ENCODE data around the gene PDK2.

The PDK2 gene

DNA sequence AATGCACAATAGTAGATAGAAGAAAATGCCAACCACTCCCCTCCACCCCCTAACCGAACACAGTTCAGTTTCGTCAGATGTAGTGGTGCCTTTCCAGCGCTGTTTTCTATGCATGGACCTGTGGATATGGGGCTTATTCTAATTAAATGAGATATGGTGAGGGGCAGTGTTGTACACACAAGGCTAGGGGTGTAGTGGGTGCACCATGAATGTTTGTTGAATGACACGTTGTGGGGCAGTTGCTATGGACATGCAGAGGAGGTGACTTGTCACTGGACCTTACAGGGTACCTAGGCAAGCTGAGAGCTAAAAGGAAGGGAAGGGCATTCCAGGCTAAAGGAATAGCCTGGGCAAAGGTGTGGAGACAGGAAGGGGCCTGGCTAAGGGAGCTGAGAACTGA, 3.4 kb downstream of the PDK2 start:
- no peak for DNase-seq (ENCODE audit: low read depth)
- no peak overlapping the region for H3K4me3 ChIP-seq (replicated peaks; ENCODE audit: low read depth, low read length)
- TF ChIP-seq, protein P1, sequence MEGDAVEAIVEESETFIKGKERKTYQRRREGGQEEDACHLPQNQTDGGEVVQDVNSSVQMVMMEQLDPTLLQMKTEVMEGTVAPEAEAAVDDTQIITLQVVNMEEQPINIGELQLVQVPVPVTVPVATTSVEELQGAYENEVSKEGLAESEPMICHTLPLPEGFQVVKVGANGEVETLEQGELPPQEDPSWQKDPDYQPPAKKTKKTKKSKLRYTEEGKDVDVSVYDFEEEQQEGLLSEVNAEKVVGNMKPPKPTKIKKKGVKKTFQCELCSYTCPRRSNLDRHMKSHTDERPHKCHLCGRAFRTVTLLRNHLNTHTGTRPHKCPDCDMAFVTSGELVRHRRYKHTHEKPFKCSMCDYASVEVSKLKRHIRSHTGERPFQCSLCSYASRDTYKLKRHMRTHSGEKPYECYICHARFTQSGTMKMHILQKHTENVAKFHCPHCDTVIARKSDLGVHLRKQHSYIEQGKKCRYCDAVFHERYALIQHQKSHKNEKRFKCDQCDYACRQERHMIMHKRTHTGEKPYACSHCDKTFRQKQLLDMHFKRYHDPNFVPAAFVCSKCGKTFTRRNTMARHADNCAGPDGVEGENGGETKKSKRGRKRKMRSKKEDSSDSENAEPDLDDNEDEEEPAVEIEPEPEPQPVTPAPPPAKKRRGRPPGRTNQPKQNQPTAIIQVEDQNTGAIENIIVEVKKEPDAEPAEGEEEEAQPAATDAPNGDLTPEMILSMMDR (IDR thresholded peaks at IDR 0.05; ENCODE audit: low read length, missing control alignments): no peak

- no peak for DNase-seq (ENCODE audit: low read depth)
- TF ChIP-seq, protein P1 (IDR thresholded peaks at IDR 0.05; ENCODE audit: low read length, missing control alignments): no peak
- no peak overlapping the region for H3K4me3 ChIP-seq (replicated peaks; ENCODE audit: low read depth, low read length)
These were observed 3.9 kb downstream of the PDK2 start for GRCh38 chr17:50099003-50099402.

DNA sequence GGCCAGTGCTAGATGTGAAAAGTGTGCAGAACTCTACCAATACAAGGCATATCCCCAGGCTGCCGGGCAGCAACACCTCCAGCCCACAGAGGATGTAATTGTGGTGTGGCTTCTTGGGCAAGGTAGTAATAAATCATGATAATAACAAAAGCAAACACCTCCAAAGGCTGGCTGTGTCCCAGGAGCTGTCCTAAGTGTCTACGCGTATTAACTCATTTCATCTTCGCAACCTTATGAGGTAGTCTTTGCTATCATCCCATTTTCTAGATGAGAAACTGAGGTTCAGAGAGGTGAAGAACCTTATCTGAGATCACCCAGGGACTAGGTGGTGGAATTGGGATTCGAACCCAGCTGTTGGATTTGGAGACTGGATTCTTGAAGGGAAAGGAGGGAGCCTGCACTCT, 5.3 kb downstream of the PDK2 start:
- TF ChIP-seq, protein P1 (IDR thresholded peaks at IDR 0.05; ENCODE audit: low read length, missing control alignments): no peak
- H3K4me3 ChIP-seq (replicated peaks; ENCODE audit: low read depth, low read length): no peak overlapping the region
- no peak for DNase-seq (ENCODE audit: low read depth)

GRCh38 chr17:50100921-50101345, 5.8 kb downstream of the PDK2 start:
- DNase-seq (ENCODE audit: low read depth): no peak
- no peak overlapping the region for H3K4me3 ChIP-seq (replicated peaks; ENCODE audit: low read depth, low read length)
- TF ChIP-seq, protein P1 (IDR thresholded peaks at IDR 0.05; ENCODE audit: low read length, missing control alignments): no peak

- DNase-seq (ENCODE audit: low read depth): peak; percentile 28
- TF ChIP-seq, protein P1 (IDR thresholded peaks at IDR 0.05; ENCODE audit: low read length, missing control alignments): no peak
- no peak overlapping the region for H3K4me3 ChIP-seq (replicated peaks; ENCODE audit: low read depth, low read length)
These were observed 6.4 kb downstream of the PDK2 start for GRCh38 chr17:50101346-50102163.

- no peak overlapping the region for H3K4me3 ChIP-seq (replicated peaks; ENCODE audit: low read depth, low read length)
- no peak for DNase-seq (ENCODE audit: low read depth)
- TF ChIP-seq, protein P1 (IDR thresholded peaks at IDR 0.05; ENCODE audit: low read length, missing control alignments): no peak
These were observed 7.2 kb downstream of the PDK2 start for GRCh38 chr17:50102164-50102991.
